Measurements from ENCODE around the gene ZNF436. TPM values are rescaled to one million over a fixed set of nuclear protein-coding genes. Genes with fewer than 3 reads are reported as not detected.
A peak's percentile ranks its signal among the peaks of the same experiment; 100 is the strongest.

The ZNF436 gene
- total and polyA plus RNA-seq, 9 of the 15 experiments (the other 6 are each of a cell fraction or from before 2014, with no cell fraction given), result 2.1 to 11.3 (median 6.8) TPM

DNA sequence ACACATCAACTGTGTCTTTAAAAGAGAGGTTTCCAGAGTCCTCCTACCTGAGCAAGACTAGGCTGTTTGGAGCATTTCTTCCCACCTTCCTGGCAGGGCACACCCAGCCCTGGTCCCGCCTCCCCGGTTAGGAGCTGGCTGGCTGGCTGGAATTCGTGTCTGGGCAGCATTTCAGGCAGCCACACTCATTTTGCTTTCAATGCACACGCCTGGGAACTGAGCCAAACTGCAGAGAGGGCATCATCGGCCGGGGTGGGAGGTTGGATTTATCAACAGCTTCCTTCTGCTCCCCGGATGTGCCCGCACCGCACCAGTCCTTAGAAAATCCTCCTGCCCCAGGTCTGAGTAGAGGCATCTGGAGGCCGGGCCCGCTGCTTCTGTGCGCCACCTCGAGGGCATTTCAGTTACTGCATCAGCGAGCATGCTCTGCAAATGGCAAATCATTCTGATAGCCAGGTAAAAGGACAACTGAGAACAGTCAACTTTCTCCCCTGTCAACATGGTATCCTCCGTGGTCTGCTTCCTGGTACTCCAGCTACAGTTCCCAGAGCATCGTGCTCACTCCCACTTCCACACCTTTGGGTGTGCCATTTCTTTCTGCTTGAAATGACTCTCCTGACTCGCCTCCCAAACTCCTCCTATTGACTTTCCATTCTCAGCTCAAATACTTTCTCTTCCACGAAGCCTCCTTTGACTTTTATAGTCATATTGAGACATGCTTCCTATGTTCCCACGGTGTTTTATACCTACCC, 34.3 kb upstream of the ZNF436 start (continued):
- TF ChIP-seq FOXP4 (CRISPR knock-in tag; IDR thresholded peaks at IDR 0.05; ENCODE audit: borderline replicate concordance), result 0 out of 2 replicates have a peak, but pooled peaks have one; percentile 48
- TF ChIP-seq, protein P1, sequence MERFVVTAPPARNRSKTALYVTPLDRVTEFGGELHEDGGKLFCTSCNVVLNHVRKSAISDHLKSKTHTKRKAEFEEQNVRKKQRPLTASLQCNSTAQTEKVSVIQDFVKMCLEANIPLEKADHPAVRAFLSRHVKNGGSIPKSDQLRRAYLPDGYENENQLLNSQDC (CRISPR knock-in tag; IDR thresholded peaks at IDR 0.05), result no peak
- TF ChIP-seq ZNF586 (CRISPR knock-in tag; conservative IDR thresholded peaks at IDR 0.05), result no peak
- peak; percentile 46; the same call in 1 of the 2 replicates for TF ChIP-seq KLF16 (IDR thresholded peaks at IDR 0.05)
- TF ChIP-seq RBBP5 (IDR thresholded peaks at IDR 0.05; ENCODE audit: borderline replicate concordance, insufficient read depth, low read length, poor library complexity, severe bottlenecking), result no peak
- peak; percentile 73 for TF ChIP-seq NEUROD1 (IDR thresholded peaks at IDR 0.05; ENCODE audit: borderline replicate concordance, low read depth, low read length, partially characterized antibody)
- TF ChIP-seq DPF2 (IDR thresholded peaks at IDR 0.05), result peak; percentile 37
- no peak for TF ChIP-seq POLR2A (conservative IDR thresholded peaks at IDR 0.05)
- no peak for TF ChIP-seq RFX5 (IDR thresholded peaks at IDR 0.05; ENCODE audit: low read depth, low read length)
- 0 out of 4 replicates have a peak, but pooled peaks of 1 of the 2 experiments have one; percentile 15 for TF ChIP-seq MLLT1 (IDR thresholded peaks at IDR 0.05)
- no peak for TF ChIP-seq ZEB2 (IDR thresholded peaks at IDR 0.05)
- TF ChIP-seq CREM (IDR thresholded peaks at IDR 0.05; ENCODE audit: low read depth), result peak; percentile 60; the same call in 1 of the 2 replicates
- TF ChIP-seq, protein P2, sequence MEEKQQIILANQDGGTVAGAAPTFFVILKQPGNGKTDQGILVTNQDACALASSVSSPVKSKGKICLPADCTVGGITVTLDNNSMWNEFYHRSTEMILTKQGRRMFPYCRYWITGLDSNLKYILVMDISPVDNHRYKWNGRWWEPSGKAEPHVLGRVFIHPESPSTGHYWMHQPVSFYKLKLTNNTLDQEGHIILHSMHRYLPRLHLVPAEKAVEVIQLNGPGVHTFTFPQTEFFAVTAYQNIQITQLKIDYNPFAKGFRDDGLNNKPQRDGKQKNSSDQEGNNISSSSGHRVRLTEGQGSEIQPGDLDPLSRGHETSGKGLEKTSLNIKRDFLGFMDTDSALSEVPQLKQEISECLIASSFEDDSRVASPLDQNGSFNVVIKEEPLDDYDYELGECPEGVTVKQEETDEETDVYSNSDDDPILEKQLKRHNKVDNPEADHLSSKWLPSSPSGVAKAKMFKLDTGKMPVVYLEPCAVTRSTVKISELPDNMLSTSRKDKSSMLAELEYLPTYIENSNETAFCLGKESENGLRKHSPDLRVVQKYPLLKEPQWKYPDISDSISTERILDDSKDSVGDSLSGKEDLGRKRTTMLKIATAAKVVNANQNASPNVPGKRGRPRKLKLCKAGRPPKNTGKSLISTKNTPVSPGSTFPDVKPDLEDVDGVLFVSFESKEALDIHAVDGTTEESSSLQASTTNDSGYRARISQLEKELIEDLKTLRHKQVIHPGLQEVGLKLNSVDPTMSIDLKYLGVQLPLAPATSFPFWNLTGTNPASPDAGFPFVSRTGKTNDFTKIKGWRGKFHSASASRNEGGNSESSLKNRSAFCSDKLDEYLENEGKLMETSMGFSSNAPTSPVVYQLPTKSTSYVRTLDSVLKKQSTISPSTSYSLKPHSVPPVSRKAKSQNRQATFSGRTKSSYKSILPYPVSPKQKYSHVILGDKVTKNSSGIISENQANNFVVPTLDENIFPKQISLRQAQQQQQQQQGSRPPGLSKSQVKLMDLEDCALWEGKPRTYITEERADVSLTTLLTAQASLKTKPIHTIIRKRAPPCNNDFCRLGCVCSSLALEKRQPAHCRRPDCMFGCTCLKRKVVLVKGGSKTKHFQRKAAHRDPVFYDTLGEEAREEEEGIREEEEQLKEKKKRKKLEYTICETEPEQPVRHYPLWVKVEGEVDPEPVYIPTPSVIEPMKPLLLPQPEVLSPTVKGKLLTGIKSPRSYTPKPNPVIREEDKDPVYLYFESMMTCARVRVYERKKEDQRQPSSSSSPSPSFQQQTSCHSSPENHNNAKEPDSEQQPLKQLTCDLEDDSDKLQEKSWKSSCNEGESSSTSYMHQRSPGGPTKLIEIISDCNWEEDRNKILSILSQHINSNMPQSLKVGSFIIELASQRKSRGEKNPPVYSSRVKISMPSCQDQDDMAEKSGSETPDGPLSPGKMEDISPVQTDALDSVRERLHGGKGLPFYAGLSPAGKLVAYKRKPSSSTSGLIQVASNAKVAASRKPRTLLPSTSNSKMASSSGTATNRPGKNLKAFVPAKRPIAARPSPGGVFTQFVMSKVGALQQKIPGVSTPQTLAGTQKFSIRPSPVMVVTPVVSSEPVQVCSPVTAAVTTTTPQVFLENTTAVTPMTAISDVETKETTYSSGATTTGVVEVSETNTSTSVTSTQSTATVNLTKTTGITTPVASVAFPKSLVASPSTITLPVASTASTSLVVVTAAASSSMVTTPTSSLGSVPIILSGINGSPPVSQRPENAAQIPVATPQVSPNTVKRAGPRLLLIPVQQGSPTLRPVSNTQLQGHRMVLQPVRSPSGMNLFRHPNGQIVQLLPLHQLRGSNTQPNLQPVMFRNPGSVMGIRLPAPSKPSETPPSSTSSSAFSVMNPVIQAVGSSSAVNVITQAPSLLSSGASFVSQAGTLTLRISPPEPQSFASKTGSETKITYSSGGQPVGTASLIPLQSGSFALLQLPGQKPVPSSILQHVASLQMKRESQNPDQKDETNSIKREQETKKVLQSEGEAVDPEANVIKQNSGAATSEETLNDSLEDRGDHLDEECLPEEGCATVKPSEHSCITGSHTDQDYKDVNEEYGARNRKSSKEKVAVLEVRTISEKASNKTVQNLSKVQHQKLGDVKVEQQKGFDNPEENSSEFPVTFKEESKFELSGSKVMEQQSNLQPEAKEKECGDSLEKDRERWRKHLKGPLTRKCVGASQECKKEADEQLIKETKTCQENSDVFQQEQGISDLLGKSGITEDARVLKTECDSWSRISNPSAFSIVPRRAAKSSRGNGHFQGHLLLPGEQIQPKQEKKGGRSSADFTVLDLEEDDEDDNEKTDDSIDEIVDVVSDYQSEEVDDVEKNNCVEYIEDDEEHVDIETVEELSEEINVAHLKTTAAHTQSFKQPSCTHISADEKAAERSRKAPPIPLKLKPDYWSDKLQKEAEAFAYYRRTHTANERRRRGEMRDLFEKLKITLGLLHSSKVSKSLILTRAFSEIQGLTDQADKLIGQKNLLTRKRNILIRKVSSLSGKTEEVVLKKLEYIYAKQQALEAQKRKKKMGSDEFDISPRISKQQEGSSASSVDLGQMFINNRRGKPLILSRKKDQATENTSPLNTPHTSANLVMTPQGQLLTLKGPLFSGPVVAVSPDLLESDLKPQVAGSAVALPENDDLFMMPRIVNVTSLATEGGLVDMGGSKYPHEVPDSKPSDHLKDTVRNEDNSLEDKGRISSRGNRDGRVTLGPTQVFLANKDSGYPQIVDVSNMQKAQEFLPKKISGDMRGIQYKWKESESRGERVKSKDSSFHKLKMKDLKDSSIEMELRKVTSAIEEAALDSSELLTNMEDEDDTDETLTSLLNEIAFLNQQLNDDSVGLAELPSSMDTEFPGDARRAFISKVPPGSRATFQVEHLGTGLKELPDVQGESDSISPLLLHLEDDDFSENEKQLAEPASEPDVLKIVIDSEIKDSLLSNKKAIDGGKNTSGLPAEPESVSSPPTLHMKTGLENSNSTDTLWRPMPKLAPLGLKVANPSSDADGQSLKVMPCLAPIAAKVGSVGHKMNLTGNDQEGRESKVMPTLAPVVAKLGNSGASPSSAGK (IDR thresholded peaks at IDR 0.05), result no peak
